Occipital lobe (tissue), 2 donors: ENCODE results near the gene PRTFDC1. TPM values are rescaled to one million over a fixed set of nuclear protein-coding genes. Genes with fewer than 3 reads are reported as not detected.
A peak's percentile ranks its signal among the peaks of the same experiment; 100 is the strongest.

Experiments used
- DNase-seq: peaks from one replicate; lab custom pipeline; 2025; lab: John Stamatoyannopoulos, UW
- total RNA-seq: library from RNA; depleted of rRNA; stranded (reverse); fragments of >200 nt; gene quantifications from one replicate; pipeline ENCODE4 v1.2.3, GENCODE V29; 2014

The PRTFDC1 gene
- total RNA-seq, 1 donor from 2014 or later = 35.7 TPM

DNA sequence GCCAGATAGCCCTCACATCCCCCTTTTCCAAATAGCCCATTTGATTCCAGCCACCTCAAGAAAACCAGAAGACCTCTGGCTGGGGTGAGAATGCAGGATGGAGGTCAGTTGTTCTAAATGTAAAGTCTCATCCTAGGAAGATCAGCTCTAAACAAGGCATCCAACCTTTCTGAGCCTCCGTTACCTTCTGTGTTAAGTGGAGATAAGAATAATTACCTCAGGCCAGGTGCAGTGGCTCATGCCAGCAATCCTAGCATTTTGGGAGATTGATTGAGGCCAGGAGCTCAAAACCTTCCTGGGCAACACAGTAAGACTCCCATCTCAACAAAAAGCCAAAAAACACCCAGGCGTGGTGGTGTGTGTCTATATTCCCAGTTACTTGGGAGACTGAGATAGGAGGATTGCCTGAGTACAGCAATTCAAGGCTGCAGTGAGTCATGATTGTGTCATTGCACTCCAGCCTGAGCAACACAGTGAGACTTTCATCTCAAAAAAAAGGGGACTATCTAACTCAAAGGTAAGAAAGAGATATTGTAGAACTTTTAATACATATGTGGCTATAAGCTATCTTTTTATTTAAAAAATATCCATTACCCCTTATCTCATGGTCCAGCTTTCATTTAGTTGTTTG lies 43.5 kb downstream of the PRTFDC1 start:
- no peak for DNase-seq

- DNase-seq = no peak
These were observed 44.5 kb downstream of the PRTFDC1 start for GRCh38 chr10:24907956-24908355.

DNA sequence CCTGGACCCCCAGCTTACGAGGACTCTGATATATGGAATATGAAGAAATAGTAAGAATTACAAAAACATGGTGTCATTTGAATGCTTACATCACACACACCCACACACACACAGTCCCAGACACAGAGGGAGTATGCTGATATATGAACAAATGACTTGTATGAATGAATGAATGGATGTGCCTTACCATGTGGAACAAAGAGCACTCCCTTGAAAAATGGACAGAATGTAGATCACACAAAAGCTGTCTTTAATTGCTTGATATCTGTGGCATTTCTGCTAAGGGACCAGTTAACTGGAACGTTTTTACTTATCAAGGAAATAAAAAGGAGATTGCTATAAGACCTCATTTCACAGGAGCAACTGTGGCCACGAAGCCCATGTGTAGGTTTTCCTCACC lies 46.0 kb downstream of the PRTFDC1 start:
- DNase-seq = no peak

GRCh38 chr10:24904824-24905223 lies 47.6 kb downstream of the PRTFDC1 start:
- DNase-seq = no peak

DNA sequence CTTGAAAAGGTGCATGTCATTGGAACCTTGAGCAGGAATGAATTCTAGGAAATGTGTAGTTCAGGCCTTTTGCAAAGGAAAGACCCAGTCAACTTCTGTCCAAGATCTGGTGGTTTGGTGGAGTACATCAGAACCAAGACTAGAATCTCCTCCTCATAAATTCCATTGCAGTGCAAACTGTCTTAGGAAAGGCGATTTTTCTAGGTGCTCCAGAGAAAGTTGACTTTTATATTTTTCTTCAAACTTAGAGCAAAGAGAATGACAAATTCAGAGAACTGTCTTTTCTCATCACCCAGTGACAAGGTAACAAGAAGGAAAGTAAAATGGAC lies 50.0 kb downstream of the PRTFDC1 start:
- DNase-seq = no peak

DNA sequence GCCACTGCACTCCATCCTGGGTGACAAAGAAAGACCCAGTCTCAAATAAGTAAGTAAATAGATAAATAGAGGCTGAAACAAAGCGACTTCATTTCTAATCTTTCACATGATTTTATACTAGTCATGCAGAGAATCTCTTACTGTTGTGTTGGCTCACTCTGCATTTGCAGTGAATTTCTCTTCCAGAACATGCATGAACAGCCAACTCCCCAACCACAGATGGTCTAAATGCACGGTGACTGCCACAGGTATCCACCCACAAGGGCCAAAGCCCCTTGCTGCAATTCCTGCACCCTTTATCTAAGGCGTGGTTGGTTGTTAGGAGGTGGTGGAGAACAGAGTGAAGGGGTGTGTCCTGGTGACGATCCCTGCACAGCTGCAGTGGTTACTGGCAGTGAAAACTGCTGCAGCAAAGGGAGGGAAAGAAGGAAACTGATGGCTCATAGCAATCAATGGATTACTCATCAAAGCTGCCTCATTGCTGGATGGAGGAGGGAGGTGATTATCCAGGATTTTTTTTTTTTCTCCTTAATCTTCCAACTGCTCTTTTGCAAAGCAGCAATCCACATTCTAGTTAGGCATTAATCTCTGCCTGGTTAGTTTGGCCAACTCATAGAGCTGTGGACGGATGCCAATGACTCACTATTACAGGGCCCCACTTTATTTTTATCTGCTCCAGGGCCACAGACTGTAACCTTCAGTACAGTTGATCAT lies 50.6 kb downstream of the PRTFDC1 start:
- peak; percentile 49 for DNase-seq

GRCh38 chr10:24900888-24901685 lies 51.3 kb downstream of the PRTFDC1 start:
- DNase-seq = no peak

- no peak for DNase-seq
These were observed 52.8 kb downstream of the PRTFDC1 start for GRCh38 chr10:24899571-24899970.

DNA sequence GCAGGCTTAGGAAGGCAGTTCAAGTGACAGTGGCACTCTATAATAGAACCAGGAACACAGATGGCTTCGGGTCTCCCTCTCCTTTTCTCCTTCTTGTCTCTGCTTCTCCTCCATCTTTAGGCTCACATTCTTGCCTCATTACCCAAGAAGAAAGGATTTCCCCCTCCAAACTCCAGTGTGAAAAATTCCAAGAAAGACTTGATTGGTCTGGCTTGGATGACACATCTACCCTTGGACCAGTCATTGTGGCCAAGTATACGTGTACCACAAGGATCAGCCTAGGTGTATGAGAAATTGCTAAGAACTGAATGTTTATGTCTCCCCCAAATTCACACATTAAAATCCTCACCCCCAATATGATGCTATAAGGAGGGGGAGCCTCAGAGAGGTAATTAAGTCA lies 53.9 kb downstream of the PRTFDC1 start:
- no peak for DNase-seq

DNA sequence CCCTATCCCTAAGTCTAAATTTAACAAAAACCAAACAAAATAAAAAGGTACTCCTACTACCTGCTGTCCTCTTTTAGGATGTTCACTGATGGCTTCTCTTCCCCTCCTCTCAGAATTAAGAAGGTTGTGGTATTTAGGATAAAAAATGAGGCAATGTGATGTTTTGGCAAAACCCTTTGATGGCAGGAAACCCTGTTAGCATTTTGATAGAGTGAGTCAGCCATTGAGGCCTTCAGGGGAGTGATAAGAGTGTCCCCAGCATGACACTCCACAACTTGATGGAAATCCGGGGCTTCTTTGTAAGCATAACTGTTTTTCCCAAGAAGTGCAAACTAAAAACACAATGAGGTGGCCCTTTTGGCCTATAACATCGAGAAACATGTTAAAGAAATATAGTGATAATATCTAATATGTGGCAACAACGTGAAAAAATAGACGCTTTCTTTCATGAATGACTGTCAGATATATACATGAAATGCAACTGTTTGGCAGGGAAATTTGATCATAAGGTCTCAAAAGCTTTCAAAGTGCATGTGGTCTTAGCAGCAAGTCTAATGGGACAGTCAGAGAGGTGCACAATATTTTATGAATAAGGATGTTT lies 55.0 kb downstream of the PRTFDC1 start:
- DNase-seq = no peak

DNA sequence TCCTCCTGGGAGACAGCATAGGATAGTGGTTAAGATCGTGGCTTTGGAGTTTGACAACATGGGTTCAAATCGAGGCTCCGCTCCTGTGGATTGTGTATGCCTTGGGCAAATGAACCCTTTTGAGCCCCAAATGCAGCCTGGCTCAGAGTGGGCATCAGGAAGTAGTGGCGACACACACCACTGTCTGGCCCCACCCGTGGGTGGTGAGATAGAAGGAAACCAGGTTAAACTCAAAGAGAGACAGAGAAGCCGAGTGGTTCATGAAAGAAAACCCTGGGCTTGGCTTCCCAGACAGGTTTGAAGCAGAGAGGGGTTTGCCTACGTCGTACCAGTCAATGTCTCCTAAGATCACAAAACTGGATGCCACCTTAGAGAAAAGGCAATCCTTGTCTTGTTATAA lies 57.7 kb downstream of the PRTFDC1 start:
- no peak for DNase-seq

DNA sequence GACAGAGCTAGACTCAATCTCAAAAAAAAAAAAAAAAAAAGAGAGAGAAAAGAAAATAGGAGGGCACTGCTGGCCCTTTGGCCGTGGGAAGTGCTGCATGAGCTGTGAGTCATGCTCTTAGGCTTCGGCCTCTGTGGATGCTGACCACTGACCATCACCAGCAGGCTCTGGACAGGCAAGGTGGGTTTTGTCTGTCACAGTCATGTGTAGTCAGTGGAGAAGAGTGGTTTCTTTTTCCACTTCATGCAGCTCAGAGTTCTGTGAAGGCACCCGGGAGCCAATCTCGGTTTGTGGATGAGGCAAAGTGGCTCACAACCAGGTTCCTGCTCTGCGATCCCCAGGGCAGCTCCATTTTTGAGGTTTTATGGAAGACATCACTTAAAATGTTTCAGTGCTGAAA lies 58.1 kb downstream of the PRTFDC1 start:
- no peak for DNase-seq

DNA sequence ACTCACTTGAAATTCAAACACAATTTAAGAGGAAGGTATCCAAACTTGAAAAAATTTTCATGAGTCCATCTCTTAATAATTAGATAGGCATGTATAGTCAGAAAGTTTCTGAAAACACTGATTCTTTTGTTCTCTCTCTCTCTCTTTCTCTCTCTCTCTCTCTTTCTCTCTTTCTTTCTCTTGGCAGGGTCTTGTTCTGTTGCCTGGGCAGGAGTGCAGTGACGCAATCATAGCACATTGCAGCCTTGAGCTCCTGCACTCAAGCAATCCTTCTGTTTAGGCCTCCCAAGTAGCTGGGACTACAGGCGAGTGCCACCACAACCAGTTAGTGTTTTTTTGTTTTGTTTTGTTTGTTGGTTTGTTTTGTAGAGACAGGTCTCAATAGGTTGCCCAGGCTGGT lies 59.3 kb downstream of the PRTFDC1 start:
- DNase-seq = no peak

DNA sequence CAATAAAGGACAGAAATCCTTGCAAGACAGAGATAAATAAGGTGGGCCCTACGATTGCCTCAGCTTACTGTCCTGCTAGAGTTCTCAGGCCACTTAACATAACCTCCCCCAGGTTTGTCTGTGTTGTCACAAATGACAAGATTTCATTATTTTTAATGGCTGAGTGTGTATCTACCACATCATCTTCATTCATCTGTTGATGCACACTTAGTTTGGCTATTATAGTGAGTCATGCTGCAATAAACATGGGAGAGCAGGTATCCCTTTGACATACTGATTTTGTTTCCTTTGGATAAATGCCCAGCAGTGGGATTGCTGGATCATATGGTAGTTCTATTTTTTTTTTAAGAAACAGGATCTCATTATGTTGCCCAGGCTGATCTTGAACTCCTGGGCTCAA lies 60.6 kb downstream of the PRTFDC1 start:
- DNase-seq = no peak

DNA sequence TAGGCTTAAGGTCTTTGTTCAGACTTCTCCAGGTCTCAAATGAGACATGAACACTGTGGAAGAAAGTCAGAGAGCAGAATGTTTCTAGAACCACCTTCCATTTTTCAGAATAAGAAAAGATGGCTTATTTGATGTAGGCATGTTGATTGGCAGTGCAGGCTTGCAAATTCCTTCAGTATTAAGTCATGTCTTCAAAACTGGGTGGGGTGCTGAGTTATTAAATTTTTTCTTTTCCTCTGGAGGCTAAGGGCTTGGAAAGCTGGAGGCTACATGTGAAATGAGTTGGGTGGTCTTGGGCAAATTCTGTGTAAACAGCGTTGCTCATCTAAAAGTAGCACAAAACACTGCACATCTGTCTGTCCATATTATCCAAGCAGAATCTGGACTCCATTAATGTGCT lies 62.8 kb downstream of the PRTFDC1 start:
- no peak for DNase-seq

- no peak for DNase-seq
These were observed 64.6 kb downstream of the PRTFDC1 start for GRCh38 chr10:24887855-24888231.

GRCh38 chr10:24886290-24886680 lies 66.1 kb downstream of the PRTFDC1 start:
- no peak for DNase-seq

- no peak for DNase-seq
These were observed 66.7 kb downstream of the PRTFDC1 start for GRCh38 chr10:24885551-24886289.

GRCh38 chr10:24884793-24885192 lies 67.6 kb downstream of the PRTFDC1 start:
- DNase-seq = no peak

GRCh38 chr10:24884316-24884715 lies 68.1 kb downstream of the PRTFDC1 start:
- no peak for DNase-seq

GRCh38 chr10:24883176-24883575 lies 69.2 kb downstream of the PRTFDC1 start:
- DNase-seq = no peak
